Activated T-cell treated with anti-CD3 and anti-CD28 coated beads for 48 hours (primary cell): ENCODE measurements around the gene MIGA1.
"Not testable (repeated sequence)": the region's sequence is repeated elsewhere in the genome, so short reads cannot be mapped to it uniquely, and the experiment has no call there.

Source experiments
- DNase-seq: peaks from one replicate; pipeline ENCODE4 v3.0.0-alpha.2; 2020; ENCODE audit warnings: low read depth

The MIGA1 gene, protein sequence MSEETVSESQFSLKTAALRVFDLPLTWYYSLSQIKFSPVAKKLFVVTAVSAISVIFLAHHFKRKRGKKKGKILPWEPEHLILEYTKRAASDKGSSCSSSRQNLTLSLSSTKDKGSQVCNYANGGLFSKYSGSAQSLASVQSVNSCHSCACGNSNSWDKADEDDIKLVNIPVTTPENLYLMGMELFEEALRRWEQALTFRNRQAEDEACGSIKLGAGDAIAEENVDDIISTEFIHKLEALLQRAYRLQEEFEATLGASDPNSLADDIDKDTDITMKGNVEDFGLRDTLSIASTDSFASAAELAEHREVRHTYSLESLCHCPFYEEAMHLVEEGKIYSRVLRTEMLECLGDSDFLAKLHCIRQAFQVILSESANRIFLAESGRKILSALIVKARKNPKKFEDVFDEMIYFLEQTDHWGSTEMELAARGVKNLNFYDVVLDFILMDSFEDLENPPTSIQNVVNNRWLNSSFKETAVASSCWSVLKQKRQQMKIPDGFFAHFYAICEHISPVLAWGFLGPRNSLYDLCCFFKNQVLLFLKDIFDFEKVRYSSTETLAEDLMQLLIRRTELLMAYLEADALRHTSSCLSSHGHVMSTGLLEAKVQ

GRCh38 chr1:77779529-77780281, at the start of gene MIGA1:
TSS of gene MIGA1 (plus strand) at chr1:77779649. CDS start at chr1:77783253, 3,604 bp downstream.
- DNase-seq: peak; percentile 79

DNA sequence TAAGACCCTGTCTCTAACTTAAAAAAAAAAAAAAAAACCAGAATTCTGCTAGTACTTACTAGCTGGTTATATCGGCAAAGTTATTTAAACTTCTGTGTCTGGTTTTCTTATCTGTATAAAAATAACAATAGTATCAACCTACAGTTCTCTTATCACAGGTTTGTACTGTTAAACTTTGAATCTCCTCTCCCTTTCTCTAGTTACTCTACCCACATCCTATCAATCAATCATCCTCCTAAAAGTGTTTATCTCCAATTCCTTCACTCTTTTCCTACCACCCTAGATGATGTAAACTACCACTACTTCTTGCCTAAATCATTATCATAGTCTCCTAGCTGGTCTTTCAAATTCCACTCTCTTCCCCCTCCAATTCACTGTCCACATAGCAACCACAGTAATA, 47.4 kb upstream of the MIGA1 start:
- no peak for DNase-seq

DNA sequence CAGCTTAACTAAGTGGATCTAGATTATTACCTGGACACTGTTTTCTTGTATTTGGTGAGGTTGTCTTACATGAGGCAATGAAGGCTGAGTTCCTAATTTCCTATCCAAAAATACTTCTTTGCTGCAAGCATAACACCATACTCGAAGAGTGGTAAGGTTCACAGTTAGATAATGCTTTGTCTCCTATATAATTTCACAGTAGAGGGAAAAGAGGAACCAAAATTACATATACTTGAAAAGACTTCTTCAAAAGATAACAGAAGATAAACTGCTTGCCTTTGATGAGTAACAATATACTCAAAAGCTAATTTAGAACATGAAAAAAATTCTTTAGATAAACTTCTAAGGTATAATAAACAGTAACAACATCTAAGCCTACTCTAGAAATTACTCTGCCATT, 40.2 kb upstream of the MIGA1 start:
- DNase-seq: no peak

DNA sequence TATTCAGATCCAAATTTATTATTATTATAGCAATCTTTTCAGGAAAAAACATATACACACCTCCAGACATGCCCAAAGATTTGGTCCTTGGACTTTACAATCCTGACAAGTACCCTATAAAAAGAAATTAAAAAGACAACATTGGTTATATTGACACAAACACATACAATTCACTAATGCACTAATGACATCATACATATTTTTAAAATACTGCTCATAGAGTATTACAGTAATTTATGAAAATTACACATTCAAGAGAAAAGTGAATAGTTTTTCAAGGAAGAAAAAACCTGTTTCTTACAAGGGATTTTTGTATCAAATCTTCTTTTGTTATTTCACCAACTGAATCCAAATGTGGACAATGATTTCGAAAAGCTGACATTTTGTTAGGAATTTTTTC, 38.1 kb upstream of the MIGA1 start:
- DNase-seq: no peak

DNA sequence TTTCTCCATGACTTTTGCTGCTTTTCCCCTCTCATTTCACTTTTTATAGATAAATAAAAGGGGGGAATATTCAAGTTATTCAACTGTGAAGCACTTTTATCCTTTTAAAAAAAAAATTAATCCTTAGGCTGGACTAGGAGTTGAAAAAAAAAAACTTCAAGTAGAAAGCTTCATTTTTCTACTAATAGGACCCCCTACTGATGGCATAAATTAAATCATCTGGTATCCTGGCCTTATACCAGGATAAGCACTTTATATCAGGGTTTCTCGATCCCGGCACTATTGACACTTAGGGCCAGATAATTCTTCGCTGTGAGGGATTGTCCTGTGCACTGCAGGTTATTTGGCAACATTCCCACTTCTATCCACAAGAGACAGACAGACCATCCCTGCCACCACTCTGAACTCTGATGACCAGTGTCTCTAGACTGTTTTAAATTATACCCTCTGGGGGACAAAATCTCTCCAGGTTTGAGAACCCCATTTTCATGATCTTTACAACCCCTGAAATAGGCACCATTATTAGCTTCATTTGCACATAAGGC, 37.4 kb upstream of the MIGA1 start:
- DNase-seq: no peak

GRCh38 chr1:77744576-77744975, 34.9 kb upstream of the MIGA1 start:
- no peak for DNase-seq

GRCh38 chr1:77749489-77749888, 30.0 kb upstream of the MIGA1 start:
- DNase-seq: not testable (repeated sequence)

- no peak for DNase-seq
Observed at GRCh38 chr1:77756052-77756754, 23.2 kb upstream of the MIGA1 start.

GRCh38 chr1:77757066-77757584, 22.3 kb upstream of the MIGA1 start:
- no peak for DNase-seq

DNA sequence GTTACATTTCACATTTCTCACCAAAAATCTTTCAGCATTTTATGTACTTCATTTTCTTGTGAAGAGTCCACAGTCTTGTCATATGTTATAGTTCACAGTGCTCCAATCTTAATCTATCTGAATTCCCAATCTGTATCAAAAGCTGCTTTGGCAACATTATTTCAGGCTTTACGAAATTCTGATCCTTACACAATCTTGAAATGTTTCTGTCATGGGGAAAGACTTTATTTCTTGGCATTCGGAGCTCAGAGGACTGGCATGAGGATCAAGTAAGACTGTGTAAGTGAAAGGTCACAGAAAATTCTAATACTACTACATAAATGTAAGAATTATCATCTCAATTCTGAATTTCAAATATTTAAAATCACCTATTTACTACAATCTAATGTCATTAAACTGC, 21.8 kb upstream of the MIGA1 start:
- no peak for DNase-seq

DNA sequence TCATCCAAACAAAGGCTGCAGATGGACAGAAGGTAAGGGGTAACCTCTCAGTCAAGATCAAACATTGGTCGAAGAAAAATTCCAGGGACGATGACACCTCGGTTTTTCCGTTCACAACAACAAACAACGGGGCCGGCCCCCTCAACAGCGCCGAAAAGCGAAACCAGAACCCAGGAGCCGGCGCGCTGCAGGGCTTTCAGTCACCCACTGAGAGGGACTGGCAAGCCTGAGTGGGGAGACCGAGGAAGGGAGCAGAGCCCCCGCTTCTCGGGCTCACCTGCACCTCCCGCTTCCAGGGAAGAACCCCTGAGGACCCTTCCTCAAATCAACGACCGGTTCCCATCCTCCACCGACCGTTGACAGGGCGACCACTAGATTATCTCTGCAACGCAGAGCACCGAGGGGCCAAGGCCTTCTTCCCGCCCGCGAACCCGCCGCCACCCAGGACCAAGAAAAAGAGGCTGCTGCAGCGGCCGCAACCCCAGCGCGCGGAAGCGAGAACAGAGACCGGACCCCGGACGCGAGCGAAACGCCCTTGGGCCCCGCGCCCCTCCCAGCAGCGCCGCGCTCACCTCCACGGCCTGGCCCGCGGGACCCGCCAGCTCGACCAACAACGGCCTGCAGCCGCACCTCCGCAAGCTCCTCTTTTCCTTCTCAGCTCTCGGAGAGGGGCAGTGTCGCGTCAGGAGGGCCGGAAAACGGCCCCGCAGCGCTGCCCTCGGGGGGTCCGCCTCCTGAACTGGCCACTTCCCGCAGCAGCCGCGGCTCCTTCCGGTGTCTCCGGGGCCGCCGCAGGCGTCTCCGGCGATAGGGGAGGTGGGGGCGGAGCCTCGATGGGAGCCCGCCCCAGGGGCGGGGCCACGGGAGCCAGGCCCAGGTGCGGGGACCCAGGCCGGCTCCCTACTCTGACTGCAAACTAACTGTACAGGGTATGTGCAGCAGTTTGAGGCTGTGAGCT, 20.1 kb upstream of the MIGA1 start, which contains the start of gene USP33:
USP33 (minus strand) TSS at position 782 of the 958 bp plus-strand sequence. CDS start 18,155 bp downstream, outside the sequence.
- peak; percentile 92 for DNase-seq

GRCh38 chr1:77762072-77762476, 17.4 kb upstream of the MIGA1 start:
- no peak for DNase-seq

DNA sequence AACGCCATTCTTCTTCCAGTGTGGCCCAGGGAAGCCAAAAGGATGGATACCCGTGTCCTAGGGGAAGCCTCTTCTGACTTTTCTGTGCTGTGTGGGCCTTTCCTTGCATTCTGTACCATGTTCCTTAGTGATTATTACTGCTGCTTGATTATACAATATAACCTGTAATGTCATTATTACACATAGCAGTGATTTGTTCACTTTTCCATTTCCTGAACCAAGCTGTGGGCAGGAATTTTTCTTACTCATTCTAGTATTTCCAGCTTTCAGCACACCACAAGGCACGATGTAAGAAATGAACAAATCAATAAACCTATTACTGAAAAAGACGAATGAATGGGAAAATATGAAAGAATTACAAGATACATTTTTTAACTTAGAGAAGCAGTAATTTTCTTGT, 11.4 kb upstream of the MIGA1 start:
- DNase-seq: no peak

DNA sequence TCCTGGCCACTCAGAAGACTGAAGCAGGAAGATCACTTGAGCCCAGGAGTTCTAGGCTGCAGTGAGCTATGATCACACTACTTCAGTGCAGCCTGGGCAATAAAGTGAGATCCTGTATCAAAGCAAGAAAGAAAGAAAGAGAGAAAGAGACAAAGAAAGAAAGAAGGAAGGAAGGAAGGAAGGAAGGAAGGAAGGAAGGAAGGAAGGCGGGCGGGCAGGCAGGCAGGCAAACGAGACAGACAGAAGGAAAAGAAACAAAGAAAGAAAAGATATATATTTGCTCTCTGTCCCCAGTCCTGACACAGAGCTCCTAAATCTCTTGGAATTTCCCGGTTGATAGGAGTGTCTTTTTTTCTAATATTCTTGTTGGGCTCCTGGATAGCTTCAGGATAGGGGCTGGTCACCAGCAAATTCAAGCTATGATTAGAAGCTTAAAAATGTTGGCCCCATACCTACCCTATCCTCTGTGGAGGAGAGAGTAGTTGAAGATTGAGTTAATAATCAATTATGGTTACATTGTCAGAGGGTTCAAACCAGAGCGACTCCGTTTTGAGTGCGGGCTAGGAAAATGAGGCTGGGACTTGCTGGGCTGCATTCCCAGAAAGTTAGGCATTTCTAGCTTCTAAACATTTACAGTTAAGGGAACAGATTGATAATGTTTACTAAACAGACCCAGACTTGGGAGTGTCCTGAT, 3.3 kb upstream of the MIGA1 start:
- DNase-seq: no peak

GRCh38 chr1:77781683-77782082, 2.2 kb downstream of the MIGA1 start:
- no peak for DNase-seq

DNA sequence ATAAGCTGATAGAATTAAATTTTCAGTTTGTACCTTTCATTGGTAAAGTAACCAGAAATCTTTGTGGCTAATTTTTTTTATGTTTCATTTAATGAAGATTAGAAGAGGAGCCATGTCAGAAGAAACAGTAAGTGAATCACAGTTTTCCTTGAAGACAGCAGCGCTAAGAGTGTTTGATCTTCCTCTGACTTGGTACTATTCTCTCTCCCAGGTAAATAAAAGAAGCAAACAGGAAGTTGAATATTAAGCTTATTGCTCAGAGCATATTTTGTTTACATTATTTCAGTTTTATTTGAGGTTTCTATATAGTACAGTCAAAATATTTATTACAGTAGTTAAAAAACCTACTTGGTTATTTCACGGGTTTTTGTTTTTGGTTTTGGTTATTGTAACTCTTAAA, 3.7 kb downstream of the MIGA1 start:
- no peak for DNase-seq

- not testable (repeated sequence) for DNase-seq
Observed at GRCh38 chr1:77786093-77786741, 6.8 kb downstream of the MIGA1 start.

DNA sequence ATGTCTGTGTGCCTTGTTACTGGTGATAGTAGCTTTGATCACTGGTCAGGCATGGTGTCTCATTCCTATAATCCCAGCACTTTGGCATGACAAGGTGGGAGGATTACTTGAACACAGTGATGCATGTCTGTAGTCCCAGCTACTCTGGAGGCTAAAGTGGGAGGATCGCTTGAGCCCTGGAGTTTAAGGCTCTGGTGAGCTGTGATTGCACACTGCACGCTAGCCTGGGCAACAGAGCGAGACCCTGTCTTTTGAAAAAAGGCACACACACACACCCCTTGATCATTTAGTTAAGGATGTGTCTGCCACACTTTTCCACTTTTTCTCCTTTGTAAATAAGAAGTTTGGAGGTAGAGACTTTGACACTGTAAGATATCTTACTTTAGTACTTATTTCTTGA, 15.1 kb downstream of the MIGA1 start:
- no peak for DNase-seq

DNA sequence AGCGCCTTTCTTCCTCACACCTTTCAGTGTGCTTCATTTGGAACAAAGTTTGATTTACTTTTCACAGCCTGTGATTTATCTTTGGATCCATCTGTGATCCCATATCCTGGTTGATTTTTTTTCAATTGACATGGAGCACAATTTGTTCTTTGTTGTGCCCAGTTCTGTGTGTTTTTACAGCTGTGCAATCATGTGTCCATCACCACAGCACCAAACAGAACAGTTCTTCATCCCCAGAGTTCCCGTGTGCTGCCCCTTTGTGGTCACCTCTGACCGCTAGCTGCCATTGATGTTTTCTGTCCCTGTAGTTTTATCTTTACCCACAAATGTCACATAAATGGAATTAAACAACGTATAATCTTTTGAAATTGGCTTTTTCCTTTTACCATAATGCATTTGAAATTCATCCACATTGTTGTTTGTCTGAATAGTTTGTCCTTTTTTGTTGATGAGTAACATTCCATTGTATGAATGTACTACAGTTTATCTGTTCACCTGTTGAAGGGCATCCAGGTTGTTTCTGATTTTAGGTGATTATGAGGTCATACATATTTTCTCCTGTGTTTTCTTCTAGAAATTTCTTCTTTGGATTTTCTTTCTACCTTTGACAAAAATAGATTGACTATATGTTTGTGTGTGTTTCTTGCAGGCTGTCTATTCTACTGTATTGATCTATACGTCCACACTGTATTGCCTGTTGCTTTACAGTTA, 17.4 kb downstream of the MIGA1 start:
- no peak for DNase-seq
